Endothelial cell of umbilical vein (primary cell): ENCODE results near the gene EPSTI1. TPM values are rescaled to one million over a fixed set of nuclear protein-coding genes. Genes with fewer than 3 reads are reported as not detected.

Experiments used
- BruUV-seq: library from RNA; stranded (reverse); fragments of 400-500 nt; replicated peaks from 2 replicates; lab custom pipeline; 2021; lab: Mats Ljungman, UMichigan
- CTCF ChIA-PET: fragments of 300-600, 350-600 bp; sonication (Branson Sonifier 250); formaldehyde crosslinking; loops from one replicate; lab custom pipeline; 2021; ENCODE audit warnings: antibody characterized with exemption, inconsistent platforms; lab: Charles Lee
- POLR2A ChIA-PET: fragments of 300-600, 350-600 bp; sonication (Branson Sonifier 250); formaldehyde crosslinking; loops from one replicate; lab custom pipeline; 2021; ENCODE audit warnings: antibody characterized with exemption, inconsistent platforms; lab: Charles Lee
- DNase-seq: peaks from one replicate; pipeline ENCODE4 v3.0.0-alpha.2; 2011; ENCODE audit warnings: low read depth, low spot score
- FAIRE-seq: peaks from 2 replicates; lab custom pipeline; 2011; peaks lifted over from hg19 to GRCh38; lab: Jason Lieb, UNC
- H2AFZ ChIP-seq: 2 replicates; pipeline ENCODE4 v1.6.0; 2012; ENCODE audit warnings: low read depth, low read length, control low read depth, inconsistent platforms
- H3K27ac ChIP-seq: 2 replicates; pipeline ENCODE4 v1.5.1; 2011; ENCODE audit warnings: low read depth, mild to moderate bottlenecking, control low read depth, low read length, moderate library complexity; ENCODE audit not compliant: insufficient read depth
- H3K27me3 ChIP-seq, 2 experiments: 2 replicates each; pipeline versions ENCODE4 v1.6.0 to v1.6.1; 2011; ENCODE audit warnings: low read length in 2 of 2, mixed read lengths in 1 of 2; ENCODE audit not compliant: control insufficient read depth in 2 of 2, insufficient read depth in 2 of 2
- H3K36me3 ChIP-seq, 2 experiments: 2 replicates in 1 of 2; 3 replicates in 1 of 2; pipeline ENCODE4 v1.5.1; 2011; ENCODE audit warnings: low read length in 2 of 2, mild to moderate bottlenecking in 1 of 2, moderate library complexity in 1 of 2; ENCODE audit not compliant: control insufficient read depth in 2 of 2, insufficient read depth in 2 of 2; ENCODE audit errors: extremely low read depth in 1 of 2
- H3K4me1 ChIP-seq: 3 replicates; pipeline ENCODE4 v1.5.1; 2011; ENCODE audit warnings: mild to moderate bottlenecking, low read length; ENCODE audit not compliant: control insufficient read depth, insufficient read depth; ENCODE audit errors: extremely low read depth
- H3K4me2 ChIP-seq: 2 replicates; pipeline ENCODE4 v1.6.1; 2011; ENCODE audit warnings: low read length, control low read depth, mixed read lengths; ENCODE audit not compliant: insufficient read depth
- H3K4me3 ChIP-seq, 3 experiments: fragments of 200-600 bp in 1 of 3; sonication (generic), shearing (Covaris generic) in 1 of 3; replicated peaks in 1 of 3; 2 replicates each; pipeline ENCODE4 v1.5.1; 2011 to 2016; ENCODE audit warnings: control low read depth in 3 of 3, low read length in 3 of 3, mild to moderate bottlenecking in 2 of 3, inconsistent platforms in 1 of 3, low read depth in 1 of 3, moderate library complexity in 1 of 3; ENCODE audit not compliant: insufficient read depth in 1 of 3
- H3K79me2 ChIP-seq: 2 replicates; pipeline ENCODE4 v1.6.0; 2012; ENCODE audit warnings: low read length, inconsistent platforms; ENCODE audit not compliant: control insufficient read depth, insufficient read depth
- H3K9ac ChIP-seq: replicated peaks from 2 replicates; pipeline ENCODE3; 2011; ENCODE audit warnings: low read length, control low read depth; ENCODE audit not compliant: insufficient read depth; ENCODE audit errors: extremely low read depth
- H3K9me1 ChIP-seq: replicated peaks from 3 replicates; pipeline ENCODE4 v1.6.0; 2011; ENCODE audit warnings: mild to moderate bottlenecking, low read length; ENCODE audit not compliant: control insufficient read depth, insufficient read depth; ENCODE audit errors: extremely low read depth
- H3K9me3 ChIP-seq: replicated peaks from 2 replicates; pipeline ENCODE4 v1.5.1; 2012; ENCODE audit warnings: low read length, inconsistent platforms; ENCODE audit not compliant: control insufficient read depth, insufficient read depth
- H4K20me1 ChIP-seq: replicated peaks from 2 replicates; pipeline ENCODE3; 2011; ENCODE audit warnings: mild to moderate bottlenecking, low read length; ENCODE audit not compliant: control insufficient read depth, insufficient read depth; ENCODE audit errors: extremely low read depth
- CTCF ChIP-seq, 2 donors: IDR thresholded peaks; 1 replicate in 1 of 2; 2 replicates in 1 of 2; pipeline ENCODE4 v1.5.1; 2011; ENCODE audit warnings: low read length in 2 of 2, mild to moderate bottlenecking in 2 of 2, moderate library complexity in 2 of 2, control low read depth in 1 of 2, inconsistent platforms in 1 of 2, low read depth in 1 of 2; ENCODE audit not compliant: insufficient read depth in 1 of 2; ENCODE audit errors: extremely low read depth in 1 of 2
- FOS ChIP-seq: IDR thresholded peaks from 2 replicates; pipeline ENCODE4 v1.6.1; 2011; ENCODE audit warnings: mild to moderate bottlenecking, low read length, moderate library complexity, borderline replicate concordance; ENCODE audit not compliant: insufficient read depth
- MYC ChIP-seq: IDR thresholded peaks from one replicate; pipeline ENCODE4 v1.6.1; 2011; ENCODE audit warnings: mild to moderate bottlenecking, low read depth, low read length
- POLR2A ChIP-seq: IDR thresholded peaks from 2 replicates; pipeline ENCODE4 v1.6.1; 2012; ENCODE audit warnings: low read depth, mild to moderate bottlenecking, control low read depth, low read length
- POLR2AphosphoS5 ChIP-seq: IDR thresholded peaks from 2 replicates; pipeline ENCODE4 v1.6.1; 2012; ENCODE audit warnings: low read depth, mild to moderate bottlenecking, control low read depth, low read length, moderate library complexity; ENCODE audit not compliant: insufficient read depth
- dilution Hi-C: fragments of 300-500 bp; cut with MboI; formaldehyde crosslinking; loops from one replicate; pipeline ENCODE4 v1.15.0; 2019; ENCODE audit warnings: low sequenced_read_pairs; ENCODE audit not compliant: extremely low pct_ligation_motif_present
- intact Hi-C: fragments of 100-400 bp; cut with micrococcal nuclease; formaldehyde crosslinking; loops from one replicate; pipeline ENCODE4 v1.10.0; 2022
- polyA plus RNA-seq, 4 experiments: library from polyadenylated mRNA; depleted of rRNA in 3 of 4; stranded (reverse) in 3 of 4; unstranded in 1 of 4; fragments of >200 nt; gene quantifications; 2 replicates each; pipeline versions ENCODE4 v1.2.1 to v1.2.3, GENCODE V29; 2011 to 2012; ENCODE audit warnings: missing spikeins in 1 of 4
- total RNA-seq: library from RNA; stranded (reverse); gene quantifications from 2 replicates; pipeline ENCODE4 v1.2.3, GENCODE V29; 2021

EPSTI1 gene
- total and polyA plus RNA-seq, 2 donors (not counting 3 experiments of a cell fraction or from before 2014, with no cell fraction given), result 0.77 to 3.1 TPM

DNA sequence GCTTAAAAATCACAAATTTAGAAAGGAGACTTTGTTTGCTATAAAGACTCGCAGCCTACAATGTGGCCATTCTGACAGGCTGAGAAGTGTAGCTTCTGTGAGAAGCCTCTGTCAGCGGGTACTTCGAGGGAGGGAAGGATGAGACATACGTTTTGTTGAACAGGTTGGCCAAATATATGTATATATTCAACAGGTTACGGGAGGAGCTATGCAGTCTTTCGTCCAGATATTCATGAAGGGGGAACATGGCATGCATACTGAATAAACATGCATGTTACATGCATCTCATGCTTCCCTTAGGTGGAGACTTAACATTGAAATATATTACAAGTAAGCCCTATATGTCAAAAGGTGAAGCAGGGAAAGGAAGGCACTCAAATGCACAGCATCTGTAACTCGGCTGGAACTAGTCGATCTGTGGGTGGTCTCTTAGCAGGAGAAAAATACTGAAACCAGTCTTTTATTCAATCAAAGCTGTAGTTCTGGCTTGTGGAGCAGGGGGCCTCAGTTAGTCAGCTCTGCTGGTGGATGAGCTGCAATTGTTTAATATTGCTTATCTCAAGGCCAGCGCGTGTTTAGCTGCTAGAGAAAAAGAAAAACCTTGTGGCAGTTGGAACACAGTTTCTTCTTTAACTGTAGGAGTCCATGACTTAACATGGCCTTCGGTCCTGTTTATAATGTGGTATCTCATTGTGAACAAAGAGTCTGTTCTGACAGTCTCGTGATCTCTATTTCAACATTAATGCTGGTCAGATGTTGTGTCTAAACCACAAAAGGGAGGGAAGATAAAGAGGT lies 116.4 kb downstream of the EPSTI1 start:
- Histone ChIP-seq H3K4me1 (no peaks in the 10 kb centered on the region), H3K9me1 (no peaks in the 10 kb centered on the region), H4K20me1 (no peaks in the 10 kb centered on the region), H3K79me2 (no peaks in the 10 kb centered on the region), H3K4me3 (no peak overlapping the region), H3K4me2 (no peak overlapping the region), H3K27me3 (peaks cover 6 to 8% of the 10 kb centered on the region in 2 experiments), H3K9me3 (no peaks in the 10 kb centered on the region), H2AFZ (no peak overlapping the region), H3K9ac (no peak overlapping the region), H3K36me3 (no peaks in the 10 kb centered on the region), H3K27ac (no peak overlapping the region)
- no peak for FAIRE-seq
- POLR2A ChIA-PET, result no interaction called here
- dilution Hi-C loops (no loop called here), intact Hi-C loops (no loop called here)
- no TSS peak for BruUV-seq
- TF ChIP-seq CTCF (IDR thresholded peaks at IDR 0.05; ENCODE audit: extremely low read depth in 1 of 2, insufficient read depth in 1 of 2, low read depth in 1 of 2, low read length in 2 of 2), result peak in 1 of 2 donors; percentile 11
- no peak for TF ChIP-seq POLR2AphosphoS5
- TF ChIP-seq FOS, result no peak
- TF ChIP-seq POLR2A, result no peak
- no peak for TF ChIP-seq MYC
- CTCF ChIA-PET, result interaction anchor here (0.7 to 0.8 kb wide), 2 partner anchors 20 to 929 kb away, joined by 3 read pairs; no protein-coding TSS in a partner anchor
- DNase-seq, result peak; percentile 31
